T-helper 1 cell treated with Interleukin-12 subunit alpha and Interleukin-12 subunit beta and Interleukin-4 antibody, amounts not matched to agents 30 μg/mL and 1 μg/mL, for 36 hours (primary cell): ENCODE data around the gene NUCB2.

ENCODE experiments used
- H3K27ac Mint-ChIP-seq: one replicate; pipeline ENCODE4 v1.8.0; 2021; ENCODE audit warnings: mild to moderate bottlenecking, mixed read lengths
- H3K27me3 Mint-ChIP-seq: one replicate; pipeline ENCODE4 v1.8.0; 2021; ENCODE audit warnings: low read depth, mixed read lengths
- H3K36me3 Mint-ChIP-seq: one replicate; pipeline ENCODE4 v1.8.0; 2021; ENCODE audit warnings: low read depth, mixed read lengths
- H3K4me1 Mint-ChIP-seq: one replicate; pipeline ENCODE4 v1.8.0; 2021; ENCODE audit warnings: low read depth, mixed read lengths
- H3K4me3 Mint-ChIP-seq: one replicate; pipeline ENCODE4 v1.8.0; 2021; ENCODE audit warnings: mild to moderate bottlenecking, moderate library complexity, mixed read lengths
- H3K9me3 Mint-ChIP-seq: one replicate; pipeline ENCODE4 v1.8.0; 2021; ENCODE audit warnings: mixed read lengths

Gene NUCB2

GRCh38 chr11:17333799-17334586, 57.5 kb downstream of the NUCB2 start:
- Mint-ChIP-seq H3K36me3 (peaks cover 27% of the 10 kb centered on the region), H3K27me3 (no peaks in the 10 kb centered on the region), H3K4me1 (peaks cover 7% of the 10 kb centered on the region), H3K4me3 (no peak overlapping the region), H3K27ac (no peak overlapping the region), H3K9me3 (no peaks in the 10 kb centered on the region)

- Mint-ChIP-seq H3K9me3 (no peaks in the 10 kb centered on the region), H3K27me3 (no peaks in the 10 kb centered on the region), H3K4me1 (peaks cover 3% of the 10 kb centered on the region), H3K36me3 (peaks cover 18% of the 10 kb centered on the region), H3K4me3 (no peak overlapping the region), H3K27ac (no peak overlapping the region)
These were observed 66.7 kb downstream of the NUCB2 start for GRCh38 chr11:17343257-17343656.

- Mint-ChIP-seq H3K36me3 (peaks cover 18% of the 10 kb centered on the region), H3K4me3 (no peak overlapping the region), H3K4me1 (peaks cover 3% of the 10 kb centered on the region), H3K27me3 (no peaks in the 10 kb centered on the region), H3K9me3 (no peaks in the 10 kb centered on the region), H3K27ac (no peak overlapping the region)
These were observed 67.4 kb downstream of the NUCB2 start for GRCh38 chr11:17343907-17344306.

- H3K27me3 Mint-ChIP-seq, result peaks cover 29% of the 10 kb centered on the region
- H3K4me1 Mint-ChIP-seq, result peaks cover 17% of the 10 kb centered on the region
These were observed 71.1 kb downstream of the NUCB2 start for GRCh38 chr11:17347676-17348075.

GRCh38 chr11:17350455-17351171, 74.1 kb downstream of the NUCB2 start:
- Mint-ChIP-seq H3K27ac (no peak overlapping the region), H3K4me3 (peak overlapping the region; percentile 61), H3K36me3 (peaks cover 8% of the 10 kb centered on the region), H3K9me3 (no peaks in the 10 kb centered on the region), H3K27me3 (peaks cover 47% of the 10 kb centered on the region), H3K4me1 (peaks cover 28% of the 10 kb centered on the region)

More at GRCh38 chr11:17347676-17348075, 71.1 kb downstream of the NUCB2 start:
- H3K4me3 Mint-ChIP-seq, result no peak overlapping the region
- no peak overlapping the region for H3K27ac Mint-ChIP-seq
- H3K9me3 Mint-ChIP-seq, result no peaks in the 10 kb centered on the region
- H3K36me3 Mint-ChIP-seq, result peaks cover 16% of the 10 kb centered on the region

GRCh38 chr11:17351172-17351509, 74.6 kb downstream of the NUCB2 start:
- no peak overlapping the region for H3K27ac Mint-ChIP-seq

GRCh38 chr11:17351510-17352176, 75.1 kb downstream of the NUCB2 start, which contains the start of gene NCR3LG1:
NCR3LG1 (plus strand) TSS chr11:17351800; CDS start chr11:17351970, 170 bp downstream.
- H3K36me3 Mint-ChIP-seq, result peaks cover 8% of the 10 kb centered on the region
- H3K27me3 Mint-ChIP-seq, result peaks cover 47% of the 10 kb centered on the region
- peak within 1 kb of the TSS; percentile 51 for H3K27ac Mint-ChIP-seq
- H3K4me3 Mint-ChIP-seq, result peak within 1 kb of the TSS; percentile 86
- peaks cover 28% of the 10 kb centered on the region for H3K4me1 Mint-ChIP-seq
- H3K9me3 Mint-ChIP-seq, result no peaks in the 10 kb centered on the region

More at GRCh38 chr11:17351172-17351509, 74.6 kb downstream of the NUCB2 start:
- Mint-ChIP-seq H3K4me1 (peaks cover 28% of the 10 kb centered on the region), H3K27me3 (peaks cover 47% of the 10 kb centered on the region), H3K36me3 (peaks cover 8% of the 10 kb centered on the region), H3K9me3 (no peaks in the 10 kb centered on the region), H3K4me3 (peak overlapping the region; percentile 69)

GRCh38 chr11:17352950-17353820, 76.6 kb downstream of the NUCB2 start:
- peaks cover 28% of the 10 kb centered on the region for H3K4me1 Mint-ChIP-seq
- no peaks in the 10 kb centered on the region for H3K9me3 Mint-ChIP-seq
- peaks cover 47% of the 10 kb centered on the region for H3K27me3 Mint-ChIP-seq
- H3K36me3 Mint-ChIP-seq, result peaks cover 8% of the 10 kb centered on the region
- peak overlapping the region; percentile 51 for H3K27ac Mint-ChIP-seq
- peak overlapping the region; percentile 86 for H3K4me3 Mint-ChIP-seq

- peak overlapping the region; percentile 86 for H3K4me3 Mint-ChIP-seq
- peak overlapping the region; percentile 55 for H3K27ac Mint-ChIP-seq
- H3K4me1 Mint-ChIP-seq, result peaks cover 28% of the 10 kb centered on the region
- peaks cover 47% of the 10 kb centered on the region for H3K27me3 Mint-ChIP-seq
- peaks cover 8% of the 10 kb centered on the region for H3K36me3 Mint-ChIP-seq
- no peaks in the 10 kb centered on the region for H3K9me3 Mint-ChIP-seq
These were observed 77.5 kb downstream of the NUCB2 start for GRCh38 chr11:17353821-17354600.

GRCh38 chr11:17354601-17354991, 78.1 kb downstream of the NUCB2 start:
- peaks cover 28% of the 10 kb centered on the region for H3K4me1 Mint-ChIP-seq
- H3K36me3 Mint-ChIP-seq, result peaks cover 4% of the 10 kb centered on the region
- peak overlapping the region; percentile 86 for H3K4me3 Mint-ChIP-seq
- H3K9me3 Mint-ChIP-seq, result no peaks in the 10 kb centered on the region
- peaks cover 47% of the 10 kb centered on the region for H3K27me3 Mint-ChIP-seq
- no peak overlapping the region for H3K27ac Mint-ChIP-seq

GRCh38 chr11:17366495-17366894, 90.0 kb downstream of the NUCB2 start:
- peaks cover 26% of the 10 kb centered on the region for H3K9me3 Mint-ChIP-seq
- H3K27me3 Mint-ChIP-seq, result no peaks in the 10 kb centered on the region
- no peak overlapping the region for H3K27ac Mint-ChIP-seq
- H3K4me3 Mint-ChIP-seq, result no peak overlapping the region
- peaks cover 13% of the 10 kb centered on the region for H3K36me3 Mint-ChIP-seq
- peaks cover 9% of the 10 kb centered on the region for H3K4me1 Mint-ChIP-seq

GRCh38 chr11:17368551-17368950, 92.0 kb downstream of the NUCB2 start:
- Mint-ChIP-seq H3K4me3 (no peak overlapping the region), H3K4me1 (peaks cover 9% of the 10 kb centered on the region), H3K36me3 (peaks cover 22% of the 10 kb centered on the region), H3K9me3 (peaks cover 42% of the 10 kb centered on the region), H3K27ac (no peak overlapping the region), H3K27me3 (no peaks in the 10 kb centered on the region)

- H3K27me3 Mint-ChIP-seq, result no peaks in the 10 kb centered on the region
- H3K27ac Mint-ChIP-seq, result no peak overlapping the region
- H3K9me3 Mint-ChIP-seq, result peaks cover 42% of the 10 kb centered on the region
- H3K4me1 Mint-ChIP-seq, result peaks cover 9% of the 10 kb centered on the region
- peaks cover 20% of the 10 kb centered on the region for H3K36me3 Mint-ChIP-seq
- H3K4me3 Mint-ChIP-seq, result no peak overlapping the region
These were observed 92.6 kb downstream of the NUCB2 start for GRCh38 chr11:17369094-17369493.
